HG03521 (cell line): ENCODE results near the gene SLC10A7.

Source experiments
- ATAC-seq: cut with Tn5 transposase; IDR thresholded peaks from one replicate; pipeline ENCODE4 v1.9.1; 2021; ENCODE audit warnings: mild to moderate bottlenecking, moderate library complexity; ENCODE audit not compliant: unreplicated experiment

Gene SLC10A7

GRCh38 chr4:146317783-146318182 is 204.0 kb downstream of the SLC10A7 start:
- ATAC-seq = no peak

GRCh38 chr4:146315184-146315583 is 206.6 kb downstream of the SLC10A7 start:
- ATAC-seq = no peak

- no peak for ATAC-seq
Measured at GRCh38 chr4:146311238-146311970, 210.3 kb downstream of the SLC10A7 start.

- ATAC-seq = peak; percentile 91
Measured at GRCh38 chr4:146310319-146311021, 211.3 kb downstream of the SLC10A7 start.

- no peak for ATAC-seq
Measured at GRCh38 chr4:146308951-146309350, 212.8 kb downstream of the SLC10A7 start.

GRCh38 chr4:146302822-146303221 is 218.9 kb downstream of the SLC10A7 start:
- no peak for ATAC-seq

- ATAC-seq = no peak
Measured at GRCh38 chr4:146299607-146300006, 222.1 kb downstream of the SLC10A7 start.

- ATAC-seq = no peak
Measured at GRCh38 chr4:146294776-146295175, 227.0 kb downstream of the SLC10A7 start.

- no peak for ATAC-seq
Measured at GRCh38 chr4:146292508-146292907, 229.2 kb downstream of the SLC10A7 start.

GRCh38 chr4:146291313-146291712 is 230.4 kb downstream of the SLC10A7 start:
- no peak for ATAC-seq

GRCh38 chr4:146288193-146288592 is 233.5 kb downstream of the SLC10A7 start:
- no peak for ATAC-seq

- ATAC-seq = no peak
Measured at GRCh38 chr4:146285037-146285436, 236.7 kb downstream of the SLC10A7 start.

- no peak for ATAC-seq
Measured at GRCh38 chr4:146283758-146284651, 237.7 kb downstream of the SLC10A7 start.

GRCh38 chr4:146282657-146283056 is 239.1 kb downstream of the SLC10A7 start:
- no peak for ATAC-seq

GRCh38 chr4:146278986-146279385 is 242.8 kb downstream of the SLC10A7 start:
- ATAC-seq = no peak

- no peak for ATAC-seq
Measured at GRCh38 chr4:146275370-146275769, 246.4 kb downstream of the SLC10A7 start.

- no peak for ATAC-seq
Measured at GRCh38 chr4:146274774-146275173, 247.0 kb downstream of the SLC10A7 start.

GRCh38 chr4:146273204-146273901 is 248.4 kb downstream of the SLC10A7 start:
- peak; percentile 71 for ATAC-seq

GRCh38 chr4:146271466-146271865 is 250.3 kb downstream of the SLC10A7 start:
- ATAC-seq = no peak

GRCh38 chr4:146269228-146269653 is 252.5 kb downstream of the SLC10A7 start:
- peak; percentile 35 for ATAC-seq

GRCh38 chr4:146267826-146268225 is 253.9 kb downstream of the SLC10A7 start:
- no peak for ATAC-seq
